Measurements from ENCODE around the gene DTX3L. TPM values are rescaled to one million over a fixed set of nuclear protein-coding genes. Genes with fewer than 3 reads are reported as not detected.

The DTX3L gene
- total and polyA plus RNA-seq, 2 of the 8 experiments (the other 6 are each of a cell fraction or from before 2014, with no cell fraction given): 1.7 to 11.3 TPM

- TF ChIP-seq CHD1 (IDR thresholded peaks at IDR 0.05; ENCODE audit: low read depth, low read length) (no peak), SP2 (IDR thresholded peaks at IDR 0.05; ENCODE audit: low read length) (no peak), RBBP5 (IDR thresholded peaks at IDR 0.05; ENCODE audit: borderline replicate concordance, low read depth, low read length) (no peak)
Observed at GRCh38 chr3:122546151-122546550, 18.0 kb upstream of the DTX3L start (continued).
